Measurements from ENCODE around the gene LSM3. TPM values are rescaled to one million over a fixed set of nuclear protein-coding genes. Genes with fewer than 3 reads are reported as not detected.

Gene LSM3
- total RNA-seq, 4 donors from 2014 or later, result 7.9 to 15.6 (median 12.7) TPM

- TF ChIP-seq CTCF (IDR thresholded peaks at IDR 0.05) (no peak), EP300 (IDR thresholded peaks at IDR 0.05) (no peak), POLR2AphosphoS5 (IDR thresholded peaks at IDR 0.05) (no peak), POLR2A (IDR thresholded peaks at IDR 0.05) (no peak)
- Histone ChIP-seq H3K4me3 (no peak overlapping the region), H3K4me1 (peaks cover 0 to 34% (median 8%) of the 10 kb centered on the region in 3 donors), H3K27ac (no peak overlapping the region), H3K9me3 (no peaks in the 10 kb centered on the region), H3K27me3 (no peaks in the 10 kb centered on the region), H3K36me3 (peaks cover 0 to 39% of the 10 kb centered on the region in 2 donors)
- ATAC-seq, result no peak
- WGBS, 2 donors (ENCODE audit: low coverage in 1 of 2), result 80% methylated on average over 2 of the region's 4 CpGs; no CpG with 5 or more reads in 1 of the 2 donors
These were observed 21.7 kb downstream of the LSM3 start for GRCh38 chr3:14200276-14200675.

DNA sequence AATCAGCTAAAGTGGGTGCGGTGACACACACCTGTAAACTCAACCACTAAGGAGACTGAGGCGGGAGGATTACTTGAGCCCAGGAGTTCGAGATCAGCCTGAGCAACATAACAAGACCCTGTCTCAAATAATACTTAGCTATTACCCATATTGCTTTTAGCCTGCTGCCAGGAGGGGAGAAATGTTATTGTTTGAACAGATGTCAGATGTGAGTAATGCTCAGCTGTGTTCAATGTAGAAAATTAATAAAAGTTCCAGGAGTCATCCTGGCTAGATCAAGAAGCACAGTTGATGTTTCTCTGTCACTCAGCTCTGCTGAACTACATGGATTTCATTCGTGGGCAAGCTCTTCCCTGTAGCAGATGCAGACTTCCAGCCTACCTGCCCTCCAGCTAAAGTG, 22.2 kb downstream of the LSM3 start:
- Histone ChIP-seq H3K27me3 (no peaks in the 10 kb centered on the region), H3K27ac (no peak overlapping the region), H3K4me3 (no peak overlapping the region), H3K36me3 (peaks cover 0 to 36% of the 10 kb centered on the region in 2 donors), H3K4me1 (peaks cover 0 to 34% (median 8%) of the 10 kb centered on the region in 3 donors), H3K9me3 (no peaks in the 10 kb centered on the region)
- TF ChIP-seq POLR2AphosphoS5 (IDR thresholded peaks at IDR 0.05) (no peak), EP300 (IDR thresholded peaks at IDR 0.05) (no peak), CTCF (IDR thresholded peaks at IDR 0.05) (no peak), POLR2A (IDR thresholded peaks at IDR 0.05) (no peak)
- ATAC-seq, result no peak
- WGBS, 2 donors (ENCODE audit: low coverage in 1 of 2), result 78 to 86% methylated on average over 4 of the region's 4 CpGs

DNA sequence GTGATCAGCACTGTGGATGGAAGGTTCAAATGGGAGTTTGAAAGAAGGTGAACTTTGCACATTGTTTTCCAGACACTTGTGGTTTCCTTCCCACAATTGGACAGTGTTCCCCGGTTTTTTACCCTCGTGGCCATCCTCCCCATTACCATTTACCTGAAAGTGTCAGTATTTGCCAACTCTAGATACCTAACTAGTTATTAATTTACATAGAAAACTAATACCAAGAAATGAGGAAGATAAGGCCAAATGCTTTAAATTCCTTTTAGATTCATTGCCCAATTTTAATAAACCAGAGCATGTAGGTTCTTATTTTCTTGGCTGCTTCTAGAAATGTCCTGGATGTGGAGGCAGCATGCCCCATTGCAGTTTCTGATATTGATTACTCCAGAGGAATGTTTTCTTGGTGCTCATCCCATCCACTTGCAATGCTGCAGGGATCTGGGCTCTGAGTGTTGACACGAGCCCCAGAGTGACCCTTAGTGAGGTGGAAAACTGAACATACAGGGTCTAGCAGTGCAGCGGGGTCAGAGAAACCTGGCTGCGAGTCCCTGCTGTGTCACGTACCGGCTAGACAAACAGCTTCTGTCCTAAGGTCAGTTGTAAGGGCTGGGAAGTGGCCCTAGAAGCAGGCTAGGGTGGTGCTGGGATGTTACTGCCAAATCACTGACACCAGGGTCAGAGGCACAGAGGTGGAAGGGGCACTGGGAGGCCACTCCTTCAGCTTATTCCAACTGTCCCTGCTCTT, 23.5 kb downstream of the LSM3 start:
- no peak overlapping the region for H3K4me3 ChIP-seq
- no peak for ATAC-seq
- no peaks in the 10 kb centered on the region for H3K9me3 ChIP-seq
- peaks cover 0 to 31% of the 10 kb centered on the region in 2 donors for H3K36me3 ChIP-seq
- no peak for TF ChIP-seq EP300 (IDR thresholded peaks at IDR 0.05)
- TF ChIP-seq CTCF (IDR thresholded peaks at IDR 0.05), result no peak
- TF ChIP-seq POLR2A (IDR thresholded peaks at IDR 0.05), result no peak
- no peak for TF ChIP-seq POLR2AphosphoS5 (IDR thresholded peaks at IDR 0.05)
- no peak overlapping the region for H3K27ac ChIP-seq
- WGBS, 2 donors (ENCODE audit: low coverage in 1 of 2), result 58 to 90% methylated on average over 2 to 5 of the region's 7 CpGs
- peaks cover 0 to 34% (median 8%) of the 10 kb centered on the region in 3 donors for H3K4me1 ChIP-seq
- H3K27me3 ChIP-seq, result no peaks in the 10 kb centered on the region

- no peak overlapping the region for H3K4me3 ChIP-seq
- ATAC-seq, result no peak
- 63 to 82% methylated on average over 11 of the region's 23 CpGs for WGBS, 2 donors (ENCODE audit: low coverage in 1 of 2)
- peaks cover 0 to 24% of the 10 kb centered on the region in 2 donors for H3K36me3 ChIP-seq
- TF ChIP-seq CTCF (IDR thresholded peaks at IDR 0.05) (no peak), POLR2A (IDR thresholded peaks at IDR 0.05) (no peak), POLR2AphosphoS5 (IDR thresholded peaks at IDR 0.05) (no peak), EP300 (IDR thresholded peaks at IDR 0.05) (no peak)
- no peak overlapping the region for H3K27ac ChIP-seq
- peaks cover 0 to 34% (median 8%) of the 10 kb centered on the region in 3 donors for H3K4me1 ChIP-seq
- no peaks in the 10 kb centered on the region for H3K27me3 ChIP-seq
- H3K9me3 ChIP-seq, result no peaks in the 10 kb centered on the region
These were observed 24.4 kb downstream of the LSM3 start for GRCh38 chr3:14202874-14203520.

Measured in gastroesophageal sphincter (tissue), 4 donors.